GM18519 (cell line): ENCODE data around the gene EVI5.
"Not testable (repeated sequence)": the region's sequence is repeated elsewhere in the genome, so short reads cannot be mapped to it uniquely, and the experiment has no call there.

ENCODE experiments used
- ATAC-seq: cut with Tn5 transposase; IDR thresholded peaks from one replicate; pipeline ENCODE4 v1.9.1; 2021; ENCODE audit warnings: mild to moderate bottlenecking, moderate library complexity; ENCODE audit not compliant: unreplicated experiment, low FRiP score

Gene EVI5

DNA sequence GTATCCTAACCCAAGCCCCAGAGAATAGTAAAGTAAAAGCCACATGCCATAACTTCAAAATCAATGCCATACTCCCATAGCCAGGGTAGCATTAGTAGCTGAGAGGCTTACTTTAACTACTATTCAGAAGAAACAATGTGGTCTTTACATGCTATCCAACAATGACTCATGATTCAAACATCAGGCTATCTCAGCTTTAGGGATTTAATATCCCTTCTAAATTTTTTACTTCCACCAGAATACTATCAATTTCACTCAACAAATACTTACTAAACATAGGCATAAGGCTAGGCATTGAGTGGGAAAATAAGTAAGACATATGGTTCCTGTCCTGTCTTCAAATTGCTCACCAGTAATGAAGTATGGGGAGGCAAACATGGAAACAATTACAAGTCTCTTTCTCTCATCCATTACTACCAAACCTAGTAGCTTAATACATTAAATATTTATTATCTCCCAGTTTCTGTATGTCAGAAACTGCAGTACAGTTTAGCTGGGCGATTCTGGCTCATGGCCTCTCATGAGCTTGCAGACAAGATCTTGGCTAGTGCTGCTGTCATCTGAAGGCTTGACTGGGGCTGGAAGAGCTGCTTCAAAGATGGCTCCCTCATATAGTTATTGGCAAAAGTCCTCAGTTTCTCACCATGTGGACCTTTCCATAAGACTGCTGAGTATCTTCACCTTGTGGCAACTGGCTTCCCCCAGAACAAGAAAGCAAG, 30.7 kb downstream of the EVI5 start:
- ATAC-seq: no peak

DNA sequence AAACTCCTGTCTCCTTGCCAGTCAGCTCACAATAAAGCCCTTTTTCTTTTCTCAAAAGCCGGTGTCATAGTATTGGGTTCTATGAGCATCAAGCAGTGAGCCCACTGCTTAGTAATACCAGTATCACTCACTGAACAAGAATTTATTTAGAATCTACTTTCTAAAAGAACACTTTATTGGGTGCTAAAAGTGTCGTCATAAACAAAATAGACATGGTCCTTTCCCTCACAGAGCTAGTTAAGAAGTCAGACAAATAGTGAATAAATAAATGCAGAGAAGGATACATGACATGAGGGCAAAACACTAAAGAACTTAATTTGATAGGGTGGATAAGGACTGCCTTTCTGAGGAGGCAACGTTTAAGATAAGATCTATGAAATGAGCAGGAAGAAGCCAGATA, 32.2 kb downstream of the EVI5 start:
- ATAC-seq: no peak

DNA sequence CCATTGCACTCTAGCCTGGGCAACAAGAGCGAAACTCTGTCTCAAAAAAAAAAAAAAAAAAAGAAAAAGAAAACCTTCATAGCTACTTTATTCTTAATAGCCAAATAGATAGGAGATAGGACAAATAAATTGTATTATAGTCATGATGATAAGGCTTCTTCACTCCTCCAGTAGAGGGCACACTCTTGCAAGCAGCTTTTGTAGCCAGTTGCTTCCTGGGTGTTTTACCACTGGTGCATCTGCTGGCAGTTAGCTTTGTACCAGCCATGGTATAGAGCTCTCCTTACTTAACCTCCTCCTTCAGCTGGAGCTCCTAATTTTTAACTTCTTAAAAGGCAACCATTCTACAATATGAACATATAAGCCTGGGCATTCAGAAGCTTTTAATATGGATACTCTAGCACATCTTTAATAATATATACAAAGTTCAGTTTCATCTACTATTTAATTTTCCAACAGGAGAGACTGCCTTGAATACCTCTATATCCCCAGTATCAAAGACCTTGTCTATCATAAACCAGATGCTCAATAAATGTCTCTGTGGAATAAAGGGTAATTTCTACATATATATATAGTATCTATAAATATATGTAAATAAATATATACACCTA, 35.8 kb downstream of the EVI5 start:
- ATAC-seq: no peak

DNA sequence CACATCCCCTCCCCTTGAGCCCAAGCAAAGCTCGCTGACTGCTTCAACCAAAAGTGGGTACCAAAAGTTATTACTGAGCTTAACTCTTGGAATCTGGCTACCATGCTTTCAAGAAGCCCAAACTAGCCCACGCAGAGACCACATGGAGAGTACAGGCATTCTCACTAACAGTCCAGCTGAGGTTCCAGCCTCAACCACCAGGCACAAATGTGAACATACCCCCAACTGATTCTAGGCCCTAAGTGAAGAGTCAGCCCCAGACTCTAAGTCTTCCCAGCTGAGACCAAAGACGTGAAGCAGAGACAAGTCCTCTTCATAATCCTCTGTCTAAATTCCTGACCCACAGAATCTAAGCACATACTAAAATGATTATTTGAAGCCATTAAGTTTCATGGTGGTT, 36.8 kb downstream of the EVI5 start:
- no peak for ATAC-seq

DNA sequence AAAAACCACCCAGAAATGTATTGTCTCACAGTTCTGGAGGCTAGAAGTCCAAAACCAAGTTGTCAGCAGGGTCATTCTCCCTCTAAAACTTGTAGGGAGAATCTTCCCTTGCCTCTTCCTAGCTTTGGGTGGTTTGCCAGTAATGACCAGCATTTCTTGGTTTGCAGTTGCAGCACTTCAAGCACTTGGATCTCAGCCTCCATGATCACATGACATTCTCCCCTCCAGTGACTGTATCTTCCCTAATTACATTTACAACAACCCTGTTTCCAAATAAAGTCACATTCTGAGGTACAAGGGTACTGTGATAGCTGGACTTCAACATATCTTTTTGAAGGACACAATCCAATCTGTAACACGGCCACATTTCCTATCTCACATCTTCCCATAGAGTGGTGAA, 37.2 kb downstream of the EVI5 start:
- ATAC-seq: no peak

DNA sequence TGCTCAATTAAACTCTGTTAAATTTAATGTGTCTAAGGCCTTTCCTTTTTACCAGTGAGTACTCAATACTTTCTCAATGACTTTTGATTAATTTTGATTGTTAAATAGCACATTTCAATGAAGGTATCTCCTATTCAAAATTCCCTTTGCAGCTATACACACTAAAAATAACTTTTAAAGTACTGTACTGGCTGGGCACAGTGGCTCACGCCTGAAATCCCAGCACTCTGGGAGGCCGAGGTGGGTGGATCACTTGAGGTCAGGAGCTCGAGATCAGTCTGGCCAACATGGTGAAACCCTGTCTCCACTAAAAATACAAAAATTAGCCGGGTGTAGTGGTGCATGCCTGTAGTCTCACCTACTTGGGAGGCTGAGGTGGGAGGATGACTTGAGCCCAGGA, 38.7 kb downstream of the EVI5 start:
- ATAC-seq: not testable (repeated sequence)

DNA sequence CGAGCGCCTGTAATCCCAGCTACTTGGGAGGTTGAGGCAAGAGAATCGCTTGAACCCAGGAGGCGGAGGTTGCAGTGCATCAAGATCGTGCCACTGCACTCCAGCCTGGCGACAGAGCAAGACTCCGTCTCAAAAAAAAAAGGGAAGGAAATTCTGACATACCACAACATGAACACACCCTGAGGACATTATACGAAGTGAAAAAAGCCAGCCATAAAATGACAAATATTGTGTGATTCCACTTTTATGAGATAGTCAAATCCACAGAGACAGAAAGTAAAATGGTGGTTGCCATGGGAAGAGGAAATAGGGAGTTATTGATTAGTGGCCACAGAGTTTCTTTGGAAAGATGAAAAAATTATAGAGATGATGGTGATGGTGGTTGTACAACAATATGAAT, 41.7 kb downstream of the EVI5 start:
- no peak for ATAC-seq

DNA sequence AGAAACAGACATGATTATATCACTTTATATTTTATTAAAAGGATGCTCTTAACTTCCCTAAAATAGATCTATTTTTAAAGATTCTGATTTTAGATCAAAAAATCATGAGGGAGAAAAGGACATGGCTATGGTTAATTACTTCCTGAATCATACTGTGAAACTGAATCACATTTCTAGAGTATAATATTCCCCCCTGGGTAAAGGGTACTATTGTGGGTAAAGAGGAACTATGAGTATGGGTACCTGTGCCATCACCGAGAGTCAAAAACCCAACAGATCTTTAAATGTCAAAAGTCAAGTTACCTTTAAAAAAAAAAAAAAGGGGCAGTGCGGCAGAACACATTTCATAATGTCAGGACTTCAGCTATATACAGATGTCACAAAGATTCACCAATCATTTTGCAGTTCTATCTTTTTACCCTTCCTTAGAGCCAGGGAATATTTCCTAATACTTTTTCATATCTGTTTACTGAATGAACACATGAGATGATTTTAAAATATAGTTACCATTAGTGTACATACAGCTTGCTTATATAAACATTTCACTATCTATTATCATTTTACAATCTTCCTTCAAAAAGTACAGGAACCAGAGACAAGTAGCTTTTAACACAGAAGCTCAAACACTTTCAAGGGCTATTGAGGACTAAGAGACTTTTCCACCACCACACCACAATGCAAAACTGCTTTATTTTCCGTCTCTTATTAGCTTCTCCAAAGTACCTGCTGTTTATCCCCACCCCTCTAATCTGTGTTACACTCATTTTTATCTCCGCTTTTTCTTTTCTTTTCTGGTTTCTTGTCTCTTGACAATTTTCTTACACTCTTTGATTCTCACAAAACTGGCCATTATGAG, 45.0 kb downstream of the EVI5 start:
- no peak for ATAC-seq

DNA sequence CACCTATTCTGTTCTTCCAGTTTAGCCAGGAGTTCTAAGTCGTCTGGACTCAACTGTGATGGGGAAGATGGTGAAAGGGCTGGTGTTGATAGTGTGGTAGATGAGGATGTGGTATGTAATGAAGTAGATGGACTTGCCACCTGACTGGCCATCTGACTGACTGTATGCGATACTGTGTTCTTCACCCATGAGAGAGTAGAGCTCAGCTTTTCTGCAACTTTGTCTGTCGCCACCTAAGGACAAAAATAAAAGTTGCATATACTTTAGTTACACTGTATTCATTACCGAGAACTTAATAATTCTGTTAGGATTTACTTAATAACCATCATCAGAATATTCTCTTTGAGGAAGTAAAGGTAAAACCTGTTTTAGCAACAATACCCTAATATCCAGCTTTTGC, 48.5 kb downstream of the EVI5 start:
- peak; percentile 56 for ATAC-seq

DNA sequence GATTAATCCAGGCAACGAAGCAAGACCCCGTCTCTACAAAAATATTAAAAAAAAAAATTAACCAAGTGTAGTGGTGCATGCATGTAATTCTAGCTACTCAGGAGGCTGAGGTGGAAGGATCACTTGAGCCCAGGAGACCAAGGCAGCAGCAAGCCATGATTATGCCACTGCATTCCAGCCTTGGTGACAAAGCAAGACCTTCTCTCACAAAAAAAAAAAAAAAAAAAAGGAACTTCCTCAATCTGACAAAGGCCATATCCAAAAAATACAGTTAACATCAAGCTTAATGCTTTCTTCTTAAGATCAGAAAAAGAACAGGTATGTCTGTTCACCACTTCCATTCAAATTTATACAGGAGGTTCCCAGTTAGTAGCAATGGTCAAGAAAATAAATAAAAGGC, 54.4 kb downstream of the EVI5 start:
- no peak for ATAC-seq

DNA sequence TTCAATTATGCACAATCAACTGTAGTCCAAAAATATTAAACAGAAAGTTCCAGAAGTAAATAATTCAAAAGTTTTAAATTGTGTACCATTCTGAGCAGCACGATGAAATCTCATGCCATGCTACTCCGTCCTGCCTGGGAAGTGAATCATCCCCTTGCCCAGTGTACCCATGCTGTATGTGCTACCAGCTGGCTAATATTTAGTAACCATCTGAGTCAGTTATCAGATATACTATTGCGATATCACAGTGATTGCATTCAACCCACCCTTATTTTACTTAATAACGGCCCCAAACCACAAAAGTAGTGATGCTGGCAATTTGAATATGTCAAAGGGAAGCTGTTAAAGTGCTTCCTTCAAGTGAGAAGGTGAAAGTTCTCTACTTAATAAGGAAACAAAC, 56.2 kb downstream of the EVI5 start:
- no peak for ATAC-seq

DNA sequence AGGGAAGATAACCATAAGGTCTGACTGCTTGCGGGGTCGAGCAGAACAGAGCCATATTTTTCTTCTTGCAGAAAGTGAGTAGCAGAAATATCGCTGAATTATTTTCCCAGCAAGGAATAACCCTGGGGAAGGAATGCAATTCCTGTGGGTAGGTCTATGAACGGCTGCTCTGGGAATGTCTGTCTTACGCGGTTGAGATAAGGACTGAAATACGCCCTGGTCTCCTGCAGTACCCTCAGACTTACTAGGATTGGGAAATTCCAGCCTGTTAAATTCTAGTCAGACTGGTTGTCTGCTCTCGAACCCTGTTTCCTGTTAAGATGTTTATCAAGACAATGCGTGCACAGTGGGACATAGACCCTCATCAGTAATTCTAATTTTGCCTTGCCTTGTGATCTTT, 61.2 kb downstream of the EVI5 start:
- not testable (repeated sequence) for ATAC-seq

DNA sequence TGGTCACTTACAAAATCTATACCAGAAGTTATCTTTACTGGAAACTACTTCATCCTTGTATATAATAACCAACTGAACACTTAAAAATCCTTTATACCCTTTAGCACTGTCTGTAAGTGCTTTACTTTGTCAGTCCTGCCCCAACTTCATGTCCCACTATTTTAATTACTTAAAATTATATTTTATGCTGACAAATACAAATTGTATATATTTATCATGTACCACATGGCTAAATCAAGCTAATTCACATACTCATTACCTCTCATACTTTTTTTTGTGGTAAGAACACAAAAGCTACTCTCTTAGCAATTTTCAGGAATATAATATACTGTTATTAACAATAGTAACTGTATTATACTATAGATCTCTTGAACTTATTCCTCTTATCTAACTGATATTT, 63.0 kb downstream of the EVI5 start:
- no peak for ATAC-seq

DNA sequence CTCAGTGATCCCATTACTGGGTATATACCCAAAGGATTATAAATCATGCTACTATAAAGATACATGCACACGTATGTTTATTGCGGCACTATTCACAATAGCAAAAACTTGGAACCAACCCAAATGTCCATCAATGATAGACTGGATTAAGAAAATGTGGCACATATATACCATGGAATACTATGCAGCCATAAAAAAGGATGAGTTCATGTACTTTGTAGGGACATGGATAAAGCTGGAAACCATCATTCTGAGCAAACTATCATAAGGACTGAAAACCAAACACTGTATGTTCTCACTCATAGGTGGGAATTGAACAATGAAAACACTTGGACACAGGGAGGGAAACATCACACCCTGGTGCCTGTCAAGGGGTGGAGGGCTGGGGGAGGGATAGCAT, 63.8 kb downstream of the EVI5 start:
- not testable (repeated sequence) for ATAC-seq

DNA sequence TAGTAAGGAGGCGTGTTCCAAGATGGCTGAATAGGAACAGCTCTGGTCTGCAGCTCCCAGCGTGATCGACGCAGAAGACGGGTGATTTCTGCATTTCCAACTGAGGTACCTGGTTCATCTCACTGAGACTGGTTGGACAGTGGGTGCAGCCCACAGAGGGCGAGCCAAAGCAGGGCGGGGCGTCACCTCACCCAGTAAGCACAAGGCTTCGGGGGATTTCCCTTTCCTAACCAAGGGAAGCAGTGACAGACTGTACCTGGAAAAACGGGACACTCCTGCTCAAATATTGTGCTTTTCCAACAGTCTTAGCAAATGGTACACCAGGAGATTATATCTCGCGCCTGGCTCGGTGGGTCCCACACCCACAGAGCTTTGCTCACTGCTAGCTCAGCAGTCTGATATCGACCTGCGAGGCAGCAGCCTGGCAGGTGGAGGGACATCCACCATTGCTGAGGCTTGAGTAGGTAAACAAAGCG, 69.4 kb downstream of the EVI5 start:
- ATAC-seq: not testable (repeated sequence)

DNA sequence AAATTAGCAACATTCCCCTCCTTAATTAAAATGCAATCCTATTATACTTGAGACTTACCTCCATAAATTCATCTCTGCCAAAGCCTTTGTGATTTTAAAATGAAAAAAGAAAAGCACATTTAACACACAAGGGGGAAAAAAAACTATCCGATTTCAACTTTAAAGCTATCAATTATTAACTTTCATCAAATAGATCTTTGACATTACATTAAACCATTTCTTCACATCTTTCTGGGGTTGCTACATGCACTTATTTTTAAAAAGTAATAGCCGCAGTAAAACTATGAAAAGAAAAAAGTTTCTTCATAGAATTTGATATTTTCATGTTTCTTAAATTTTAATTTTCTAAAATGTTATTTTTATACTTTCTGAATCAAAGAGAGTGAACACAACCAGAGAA, 71.0 kb downstream of the EVI5 start:
- no peak for ATAC-seq

DNA sequence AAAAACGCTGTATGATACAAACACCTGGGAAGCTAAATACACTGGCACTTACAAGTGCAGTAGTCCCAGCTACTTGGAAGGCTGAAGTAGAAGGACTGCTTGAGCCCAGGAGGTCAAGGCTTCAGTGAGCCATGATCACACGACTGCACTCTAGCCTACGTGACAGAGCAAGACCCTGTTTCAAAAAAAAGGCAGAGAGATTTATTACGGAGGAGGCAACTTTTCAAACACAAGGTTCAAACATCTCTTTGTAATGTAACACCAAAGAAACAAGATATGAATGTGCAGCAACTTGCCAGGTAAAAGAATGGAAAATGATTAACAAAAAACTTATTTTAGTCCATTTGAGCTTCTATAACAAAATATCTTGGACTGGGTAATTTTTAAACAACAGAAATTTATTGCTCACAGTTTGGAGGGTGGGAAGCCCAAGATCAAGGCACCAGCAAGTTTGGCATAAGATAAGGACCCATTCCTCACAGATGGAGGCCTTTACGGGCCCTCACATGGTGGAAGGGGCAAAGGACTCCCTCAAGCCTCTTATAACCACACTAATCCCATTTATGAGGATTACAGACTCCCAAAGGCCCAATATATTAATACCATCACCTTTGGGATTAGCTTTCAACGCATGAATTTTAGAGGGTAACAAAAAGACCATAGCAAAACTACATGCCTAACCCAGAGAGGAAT, 73.3 kb downstream of the EVI5 start:
- no peak for ATAC-seq

DNA sequence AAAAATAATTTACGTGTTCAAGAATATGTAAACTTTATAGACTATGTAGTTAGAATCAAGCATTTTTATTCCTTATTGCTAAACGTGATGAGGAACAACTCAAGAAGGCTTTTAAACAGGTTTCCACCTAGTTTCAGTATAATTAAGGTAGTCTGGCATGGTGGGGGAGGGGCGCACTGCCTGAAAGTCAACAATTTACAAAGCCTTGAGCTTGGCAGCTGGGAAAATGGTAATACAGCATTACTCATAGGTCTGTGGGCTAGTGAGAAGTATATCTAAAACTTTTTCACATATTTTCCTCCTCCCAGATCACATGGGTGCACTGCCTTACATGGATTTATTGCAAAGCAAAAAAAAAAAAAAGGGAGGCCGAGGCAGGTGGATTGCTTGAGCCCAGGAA, 75.2 kb downstream of the EVI5 start:
- ATAC-seq: no peak

DNA sequence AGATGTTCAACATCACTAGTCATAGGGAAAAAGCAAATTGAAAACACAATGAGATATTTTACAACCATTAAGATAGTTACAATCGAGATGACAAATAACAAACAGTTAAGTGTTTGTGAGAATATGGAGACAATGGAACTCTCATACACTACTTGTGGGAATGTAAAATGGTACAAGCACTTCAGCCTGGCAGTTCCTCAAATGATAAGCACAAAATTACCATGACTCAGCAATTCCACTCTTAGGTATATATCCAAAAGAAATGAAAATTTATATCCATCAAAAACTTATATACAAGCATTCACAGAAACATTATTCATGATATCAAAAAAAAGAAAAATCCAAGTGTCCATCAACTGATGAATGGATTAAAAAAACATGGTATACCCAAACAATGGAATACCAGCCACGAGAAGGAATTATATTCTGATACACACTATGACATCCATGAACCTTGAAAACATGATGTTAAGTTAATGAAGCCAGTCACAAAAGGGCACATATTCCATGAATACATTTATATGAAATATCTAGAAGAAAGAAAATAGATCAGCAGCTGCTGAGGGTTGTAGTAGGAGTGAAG, 76.4 kb downstream of the EVI5 start:
- ATAC-seq: no peak

DNA sequence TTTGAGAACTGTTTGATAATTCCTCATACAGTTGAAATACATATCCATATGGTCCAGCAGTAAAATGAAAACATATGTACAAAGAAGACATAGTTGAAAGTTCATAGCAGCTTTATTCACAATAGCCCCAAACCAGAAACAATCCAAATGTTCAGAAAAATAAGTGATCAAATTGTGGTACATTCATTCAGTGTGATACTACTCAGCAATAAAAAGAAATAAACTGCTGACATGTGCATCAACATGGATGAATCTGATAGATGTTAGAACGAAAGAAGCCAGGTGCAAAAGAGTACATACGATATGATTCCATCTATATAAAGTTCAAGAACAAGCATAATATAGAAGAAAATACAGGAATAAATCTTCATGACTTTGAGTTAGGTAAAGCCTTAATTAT, 77.2 kb downstream of the EVI5 start:
- ATAC-seq: no peak

DNA sequence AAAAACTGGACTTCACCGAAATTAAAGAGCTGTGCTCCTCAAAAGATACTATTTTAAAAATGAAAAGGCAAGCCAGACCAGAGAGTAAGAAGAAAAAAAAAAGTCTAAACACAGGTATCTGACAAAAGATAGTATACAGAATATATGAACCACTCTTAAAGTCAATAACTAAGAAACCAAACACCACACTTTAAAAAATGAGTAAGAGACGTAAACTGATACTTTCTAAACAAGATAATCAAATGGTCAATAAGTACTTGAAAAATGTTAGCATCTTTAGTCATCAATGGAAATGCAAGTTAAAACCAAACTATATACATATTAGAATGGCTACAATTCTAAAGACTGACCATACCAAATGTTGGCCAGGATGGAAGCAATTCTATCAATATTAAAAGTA, 77.6 kb downstream of the EVI5 start:
- ATAC-seq: no peak
